Breast epithelium (tissue), 3 donors: ENCODE measurements around the gene TICRR.

Source experiments
- CTCF ChIP-seq, 3 donors: fragments of 450-650 bp; IDR thresholded peaks; one replicate each; pipeline ENCODE4 v1.5.1; 2016 to 2017; ENCODE audit warnings: antibody characterized with exemption in 3 of 3, mild to moderate bottlenecking in 3 of 3, moderate library complexity in 3 of 3
- POLR2A ChIP-seq: fragments of 450-650 bp; IDR thresholded peaks from one replicate; pipeline ENCODE4 v1.6.1; 2016; ENCODE audit warnings: antibody characterized with exemption, mild to moderate bottlenecking, moderate library complexity
- POLR2AphosphoS5 ChIP-seq, 3 donors: sonication (generic); formaldehyde crosslinking; IDR thresholded peaks; one replicate each; pipeline ENCODE4 v1.6.1; 2017; ENCODE audit warnings: antibody characterized with exemption in 3 of 3

GRCh38 chr15:89554247-89554646 lies 21.0 kb upstream of the TICRR start:
- TF ChIP-seq CTCF (IDR thresholded peaks at IDR 0.05) (no peak), POLR2A (no peak), POLR2AphosphoS5 (IDR thresholded peaks at IDR 0.05) (no peak)
